ENCODE measurements around the gene TACO1.

- TF ChIP-seq MAX (IDR thresholded peaks at IDR 0.05) (no peak), REST (IDR thresholded peaks at IDR 0.05; ENCODE audit: low read depth) (no peak), USF1 (IDR thresholded peaks at IDR 0.05) (no peak), TAF1 (IDR thresholded peaks at IDR 0.05; ENCODE audit: low read depth) (no peak), RAD21 (IDR thresholded peaks at IDR 0.05; ENCODE audit: low read depth) (no peak), CEBPB (IDR thresholded peaks at IDR 0.05) (no peak), YY1 (IDR thresholded peaks at IDR 0.05; ENCODE audit: low read depth) (no peak), TCF12 (IDR thresholded peaks at IDR 0.05; ENCODE audit: low read depth) (no peak), NFIC (IDR thresholded peaks at IDR 0.05) (no peak), EP300 (IDR thresholded peaks at IDR 0.05; ENCODE audit: borderline replicate concordance) (no peak), EGR1 (IDR thresholded peaks at IDR 0.05) (no peak), TEAD4 (IDR thresholded peaks at IDR 0.05) (no peak)
These were observed 33.5 kb downstream of the TACO1 start for GRCh38 chr17:63634163-63634562.

All from Ishikawa (cell line).